Progenitor cell of endocrine pancreas (in vitro differentiated cells): Measurements from ENCODE around the gene RABGAP1L. TPM values are rescaled to one million over a fixed set of nuclear protein-coding genes. Genes with fewer than 3 reads are reported as not detected.
"Not testable (repeated sequence)": the region's sequence is repeated elsewhere in the genome, so short reads cannot be mapped to it uniquely, and the experiment has no call there.

Experiments
- DNase-seq: peaks from one replicate; pipeline ENCODE4 v3.0.0; 2021; ENCODE audit warnings: low spot score; ENCODE audit not compliant: unreplicated experiment
- H3K27ac Mint-ChIP-seq: 2 replicates; pipeline ENCODE4 v1.8.0; 2021; ENCODE audit warnings: mild to moderate bottlenecking, moderate library complexity, mixed read lengths
- H3K27me3 Mint-ChIP-seq: 2 replicates; pipeline ENCODE4 v1.8.0; 2021; ENCODE audit warnings: mixed read lengths
- H3K36me3 Mint-ChIP-seq: 2 replicates; pipeline ENCODE4 v1.8.0; 2022; ENCODE audit warnings: mixed read lengths; ENCODE audit not compliant: insufficient read depth
- H3K4me1 Mint-ChIP-seq: 2 replicates; pipeline ENCODE4 v1.8.0; 2021; ENCODE audit warnings: low read depth, mixed read lengths
- H3K4me3 Mint-ChIP-seq: 2 replicates; pipeline ENCODE4 v1.8.0; 2021; ENCODE audit warnings: low read depth, mild to moderate bottlenecking, moderate library complexity, mixed read lengths
- H3K9me3 Mint-ChIP-seq: 2 replicates; pipeline ENCODE4 v1.8.0; 2021; ENCODE audit warnings: low read depth, mixed read lengths
- CTCF ChIP-seq: fragments of 200-600 bp; sonication (generic); IDR thresholded peaks from one replicate; pipeline ENCODE4 v1.5.0; 2021; ENCODE audit warnings: antibody characterized with exemption, mild to moderate bottlenecking; ENCODE audit not compliant: unreplicated experiment
- total RNA-seq: library from RNA; stranded (reverse); gene quantifications from 2 replicates; pipeline ENCODE4 v1.2.1, GENCODE V29; 2021

RABGAP1L gene
- total RNA-seq, 1 donor from 2014 or later, result 55.2 TPM

DNA sequence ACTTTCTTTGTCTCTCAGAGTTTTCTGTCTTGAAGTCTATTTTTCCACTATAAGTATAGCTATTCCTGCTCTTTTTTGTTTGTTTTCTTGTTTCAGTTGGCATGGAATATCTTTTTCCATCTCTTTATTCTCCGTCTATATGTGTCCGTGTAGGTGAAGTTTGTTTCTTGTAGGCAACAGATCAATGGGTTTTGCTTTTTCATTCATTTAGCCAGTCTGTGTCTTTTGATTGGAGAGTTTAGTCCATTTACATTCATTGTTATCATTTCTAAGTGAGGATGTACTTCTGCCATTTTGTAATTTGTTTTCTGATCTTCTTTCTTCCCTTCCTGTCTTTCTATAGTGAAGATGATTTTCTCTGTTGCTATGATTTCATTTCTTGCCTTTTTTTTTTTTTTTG lies 155.9 kb downstream of the RABGAP1L start:
- TF ChIP-seq CTCF, result no peak
- DNase-seq, result no peak
- Mint-ChIP-seq H3K4me1 (no peaks in the 10 kb centered on the region), H3K27ac (no peak overlapping the region), H3K4me3 (no peak overlapping the region), H3K27me3 (no peaks in the 10 kb centered on the region), H3K9me3 (peaks cover 51% of the 10 kb centered on the region), H3K36me3 (peaks cover 37% of the 10 kb centered on the region)

DNA sequence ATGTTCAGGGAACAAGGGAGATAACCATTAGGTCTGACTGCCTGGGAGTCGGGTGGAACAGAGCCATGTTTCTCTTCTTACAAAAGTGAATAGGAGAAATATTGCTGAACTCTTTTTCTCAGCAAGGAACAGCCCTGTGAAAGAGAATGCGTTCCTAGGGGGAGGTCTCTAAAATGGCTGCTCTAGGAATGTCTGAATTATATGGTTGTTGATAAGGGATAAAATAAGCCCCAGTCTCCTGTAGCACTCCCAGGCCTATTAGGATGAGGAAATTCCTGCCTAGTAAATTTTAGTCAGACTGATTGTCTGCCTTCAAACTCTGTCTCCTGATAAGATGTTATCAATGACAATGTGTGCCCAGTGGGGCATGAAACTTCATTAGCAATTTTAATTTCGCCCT lies 161.6 kb downstream of the RABGAP1L start:
- not testable (repeated sequence) for H3K27me3 Mint-ChIP-seq, H3K4me1 Mint-ChIP-seq, H3K27ac Mint-ChIP-seq, H3K4me3 Mint-ChIP-seq, DNase-seq
- peaks cover 40% of the 10 kb centered on the region for H3K9me3 Mint-ChIP-seq
- H3K36me3 Mint-ChIP-seq, result peaks cover 32% of the 10 kb centered on the region

DNA sequence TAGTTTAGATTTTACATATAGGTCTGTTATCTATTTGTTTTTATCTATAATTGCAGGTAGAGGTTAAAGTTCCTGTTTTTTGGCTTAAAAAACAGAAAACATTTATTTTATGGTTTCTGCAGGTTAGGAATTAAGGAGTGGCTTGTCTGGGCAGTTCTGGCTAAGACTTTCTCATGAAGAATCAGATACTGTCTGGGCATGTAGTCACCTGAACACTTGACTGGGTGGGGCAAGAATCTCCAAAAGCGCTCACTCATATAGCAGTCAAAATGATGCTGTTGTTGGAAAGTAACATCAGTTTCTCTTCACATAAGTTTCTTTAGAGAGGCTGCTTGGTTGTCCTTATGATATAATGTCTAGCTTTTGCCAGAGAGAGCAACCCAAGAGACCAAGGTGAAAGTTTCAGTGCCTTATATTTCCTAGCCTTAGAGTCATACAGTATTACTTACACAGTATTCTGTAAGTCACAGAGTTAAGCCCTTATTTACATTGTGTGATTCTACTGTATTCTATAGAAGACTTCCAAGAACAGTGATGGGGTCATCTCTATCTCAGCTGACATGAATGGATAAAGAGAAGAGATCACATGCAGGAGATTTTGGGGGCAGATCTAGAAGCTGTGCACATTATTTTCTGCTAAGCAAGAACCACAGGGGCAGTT lies 163.0 kb downstream of the RABGAP1L start:
- Mint-ChIP-seq H3K36me3 (peaks cover 39% of the 10 kb centered on the region), H3K4me3 (no peak overlapping the region), H3K27ac (no peak overlapping the region), H3K4me1 (no peaks in the 10 kb centered on the region), H3K27me3 (no peaks in the 10 kb centered on the region), H3K9me3 (peaks cover 47% of the 10 kb centered on the region)
- DNase-seq, result no peak
- TF ChIP-seq CTCF, result no peak

- Mint-ChIP-seq H3K4me1 (no peaks in the 10 kb centered on the region), H3K27ac (no peak overlapping the region), H3K27me3 (no peaks in the 10 kb centered on the region), H3K4me3 (no peak overlapping the region), H3K36me3 (peaks cover 31% of the 10 kb centered on the region), H3K9me3 (peaks cover 48% of the 10 kb centered on the region)
- DNase-seq, result no peak
- TF ChIP-seq CTCF, result no peak
These were observed 165.2 kb downstream of the RABGAP1L start for GRCh38 chr1:174324493-174324892.

DNA sequence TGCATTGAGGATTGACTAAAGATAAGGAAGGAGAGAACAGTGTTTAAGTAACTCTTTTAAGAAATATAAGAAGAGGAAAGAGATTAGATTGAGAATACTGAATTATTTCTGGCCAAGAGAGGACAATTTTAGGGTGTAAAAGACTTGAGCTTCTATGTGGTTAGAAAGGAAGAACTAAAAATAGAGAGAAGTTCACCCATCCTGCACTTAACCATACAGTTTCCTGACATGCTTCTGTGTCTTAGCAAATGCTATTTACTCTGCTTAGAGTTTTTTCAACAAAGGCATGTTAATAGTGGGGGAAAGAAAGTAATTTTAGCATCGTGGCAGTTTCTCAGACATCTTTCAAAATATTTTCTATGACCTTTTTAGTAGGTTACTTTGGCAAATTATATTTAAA lies 165.6 kb downstream of the RABGAP1L start:
- no peaks in the 10 kb centered on the region for H3K4me1 Mint-ChIP-seq
- no peak for DNase-seq
- peaks cover 28% of the 10 kb centered on the region for H3K36me3 Mint-ChIP-seq
- no peak overlapping the region for H3K27ac Mint-ChIP-seq
- no peak for TF ChIP-seq CTCF
- no peak overlapping the region for H3K4me3 Mint-ChIP-seq
- peaks cover 44% of the 10 kb centered on the region for H3K9me3 Mint-ChIP-seq
- H3K27me3 Mint-ChIP-seq, result no peaks in the 10 kb centered on the region

DNA sequence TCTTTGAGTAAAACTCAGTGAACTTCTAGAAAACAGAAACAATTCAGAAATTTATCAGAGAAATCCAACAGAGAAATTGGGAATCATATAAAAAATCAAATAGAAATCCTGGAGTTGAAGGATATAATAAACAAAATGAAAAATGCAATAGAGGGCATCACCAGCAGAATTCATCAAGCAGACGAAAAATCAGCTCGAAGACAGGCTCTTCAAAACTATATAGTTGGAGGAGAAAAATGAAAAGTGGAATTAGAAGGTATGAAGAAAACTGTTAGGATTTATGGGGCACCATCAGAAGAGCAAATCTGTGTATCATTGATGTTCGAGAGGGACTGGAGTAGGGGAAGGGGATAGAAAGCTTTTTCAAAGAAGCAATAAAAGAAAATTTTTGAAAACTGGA lies 167.0 kb downstream of the RABGAP1L start:
- DNase-seq, result no peak
- TF ChIP-seq CTCF, result no peak
- H3K27ac Mint-ChIP-seq, result no peak overlapping the region
- H3K27me3 Mint-ChIP-seq, result no peaks in the 10 kb centered on the region
- H3K36me3 Mint-ChIP-seq, result peaks cover 21% of the 10 kb centered on the region
- no peaks in the 10 kb centered on the region for H3K4me1 Mint-ChIP-seq
- H3K4me3 Mint-ChIP-seq, result no peak overlapping the region
- peaks cover 37% of the 10 kb centered on the region for H3K9me3 Mint-ChIP-seq
